GM19240 (cell line): ENCODE data around the gene POU2AF1.

Experiments
- DNase-seq: peaks from one replicate; pipeline ENCODE4 v3.0.0; 2011; ENCODE audit warnings: low spot score; ENCODE audit not compliant: insufficient read length

The POU2AF1 gene

GRCh38 chr11:111361052-111361801 is 17.8 kb downstream of the POU2AF1 start:
- DNase-seq, result no peak

DNA sequence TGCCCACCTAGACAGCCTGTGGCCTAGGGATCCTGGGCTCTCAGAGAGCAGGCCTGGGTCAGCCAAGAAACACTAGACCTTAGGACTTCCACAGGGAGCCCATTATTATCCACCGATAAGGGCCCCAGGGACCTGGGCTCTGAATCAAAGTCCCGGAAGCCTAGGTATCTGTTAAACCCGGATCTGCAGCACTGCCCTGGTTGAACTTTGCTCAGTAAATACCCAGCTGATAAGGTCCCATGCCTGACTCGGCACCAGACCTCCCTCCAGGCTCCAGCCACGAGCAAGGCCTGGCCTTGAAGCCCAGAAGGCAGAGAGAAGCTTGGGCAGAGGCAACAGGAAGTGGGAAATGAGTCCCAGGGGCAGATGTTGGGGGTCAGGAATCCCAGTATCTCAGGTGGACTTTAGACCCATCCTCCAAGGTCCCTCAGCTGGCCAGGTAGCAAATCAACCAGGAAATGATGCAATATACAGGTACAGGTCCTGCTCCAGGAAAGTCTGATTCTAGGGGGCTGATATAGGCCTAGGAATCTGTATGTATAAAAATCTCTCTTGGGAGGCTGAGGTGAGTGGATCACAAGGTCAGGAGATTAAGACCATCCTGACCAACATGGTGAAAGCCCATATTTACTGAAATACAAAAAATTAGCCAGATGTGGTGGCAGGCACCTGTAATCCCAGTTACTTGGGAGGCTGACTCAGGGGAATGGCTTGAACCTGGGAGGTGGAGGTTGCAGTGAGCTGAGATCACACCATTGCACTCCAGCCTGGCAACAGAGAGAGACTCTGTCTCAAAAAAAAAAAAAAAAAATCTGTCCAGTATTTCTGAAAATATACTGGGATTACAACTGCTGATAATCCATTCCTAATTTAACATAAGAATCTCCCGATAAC is 18.7 kb downstream of the POU2AF1 start:
- no peak for DNase-seq

DNA sequence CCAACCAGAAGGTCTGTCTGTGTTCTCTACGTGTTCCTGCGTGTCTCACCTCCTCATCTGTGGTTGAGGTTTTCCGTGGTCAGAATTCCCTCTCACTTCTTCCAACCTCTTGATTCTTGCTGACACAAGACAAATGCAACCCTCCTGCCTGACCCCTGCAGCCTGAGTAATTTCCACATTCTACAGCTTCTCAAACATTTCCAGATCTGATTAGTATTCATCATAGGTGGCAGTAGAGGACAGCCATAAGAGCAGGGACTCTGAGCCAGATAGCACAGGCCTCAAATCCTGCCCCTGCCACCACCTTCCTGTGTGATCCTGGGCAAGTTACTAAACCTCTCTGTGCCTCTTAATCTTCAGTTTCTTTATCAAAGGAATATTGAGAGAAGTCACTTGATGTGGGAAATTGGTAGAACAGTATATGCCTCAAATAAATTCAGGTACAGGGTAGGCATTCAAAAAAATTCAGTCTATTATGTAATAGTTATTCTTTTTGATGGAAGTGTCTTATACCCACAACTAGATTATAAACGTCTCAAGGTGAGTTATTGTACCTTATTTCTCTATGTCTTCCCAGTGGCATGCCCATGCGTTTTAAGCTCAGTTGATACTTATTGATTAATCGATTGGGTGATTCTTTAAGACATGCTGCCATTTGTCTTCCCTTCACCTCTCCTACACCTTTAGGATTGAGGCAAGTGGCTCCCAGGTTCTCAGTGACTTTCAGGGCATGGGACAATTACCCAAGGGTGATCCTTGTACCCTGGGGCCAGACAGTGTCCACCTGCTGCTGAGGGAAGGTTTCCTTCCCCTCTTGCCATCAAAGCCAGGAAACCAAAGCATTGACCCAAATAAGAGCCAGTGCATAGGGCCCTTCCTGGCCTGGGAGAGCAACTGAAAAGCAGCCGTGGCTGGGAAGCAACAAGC is 19.6 kb downstream of the POU2AF1 start:
- DNase-seq, result no peak

DNA sequence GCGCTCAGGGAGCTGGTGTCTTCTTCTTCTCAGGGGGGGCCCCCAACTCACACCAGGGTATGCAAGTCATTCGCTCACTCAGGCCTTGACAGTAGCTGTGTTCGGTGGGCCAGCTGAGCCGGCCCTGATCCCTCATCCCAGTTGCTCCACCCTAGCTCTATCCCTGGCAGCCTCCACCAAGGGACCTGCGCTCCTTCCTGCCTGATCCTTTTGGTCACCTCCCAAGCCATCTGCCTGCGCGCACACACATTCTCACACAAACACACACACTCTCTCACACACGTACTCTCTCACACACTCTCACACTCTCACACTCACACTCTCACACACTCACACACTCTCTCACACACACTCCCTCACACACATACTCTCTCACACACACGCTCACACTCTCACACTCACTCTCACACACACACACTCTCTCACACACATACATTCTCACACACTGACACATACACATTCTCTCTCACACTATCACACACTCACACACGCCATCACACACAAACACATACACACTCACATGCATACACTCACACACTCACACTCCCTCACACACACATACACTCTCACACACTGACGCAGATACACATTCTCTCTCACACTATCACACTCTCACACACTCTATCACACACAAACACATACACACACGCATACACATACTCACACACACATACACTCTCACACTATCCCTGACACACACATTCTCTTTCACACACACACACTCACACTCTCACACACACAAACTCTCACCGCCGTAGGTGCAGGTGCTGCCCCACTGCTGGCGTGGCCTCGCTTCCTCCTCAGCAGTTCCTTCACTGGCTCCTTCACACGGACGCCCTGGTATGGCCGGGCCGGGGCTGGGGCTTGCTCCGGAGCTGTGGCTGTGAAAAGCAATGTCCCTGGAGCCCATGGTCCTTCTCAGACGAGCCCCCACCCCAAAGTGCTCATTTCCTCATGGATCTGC is 20.8 kb downstream of the POU2AF1 start:
- no peak for DNase-seq

DNA sequence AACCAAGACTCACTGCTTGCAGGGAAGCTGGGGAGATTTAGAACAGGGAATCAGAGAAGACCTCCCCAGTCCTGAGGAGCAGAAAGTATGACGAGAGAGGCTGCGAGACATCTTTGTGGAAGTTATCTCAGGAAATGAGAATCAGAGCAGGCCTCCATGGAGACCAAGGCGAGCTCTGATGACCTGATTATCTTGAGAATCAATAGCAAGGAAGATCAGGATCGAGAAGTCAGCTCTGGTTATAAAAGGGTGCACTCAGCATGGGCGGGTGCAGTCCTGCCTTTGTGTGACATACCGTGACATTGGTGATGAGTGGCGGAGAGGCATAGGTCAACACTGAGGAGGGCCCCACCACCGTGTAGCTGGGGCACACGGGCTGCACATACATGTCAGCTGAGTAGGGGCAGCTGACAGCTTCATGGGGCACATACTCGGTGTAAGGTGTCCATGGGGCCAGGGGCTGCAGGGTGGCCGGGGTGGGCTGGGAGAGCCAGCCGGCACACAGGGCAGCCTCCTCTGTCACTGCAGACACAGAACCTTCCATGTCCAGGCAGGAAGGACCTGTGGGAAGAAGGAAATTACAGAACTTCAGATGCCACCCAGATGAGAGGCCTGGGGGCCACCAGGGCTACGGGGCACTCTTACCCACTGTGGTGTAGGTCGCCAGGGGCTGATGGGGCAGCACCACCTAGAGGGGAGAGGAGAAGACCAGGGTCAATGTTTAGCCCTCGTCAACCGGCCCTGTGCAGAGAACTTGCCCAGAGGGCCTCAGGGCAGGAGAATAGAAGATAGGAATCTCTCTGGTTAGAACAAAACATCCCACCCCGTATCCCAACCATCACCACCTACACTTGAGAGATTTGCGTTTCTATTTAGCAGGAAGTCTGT is 21.7 kb downstream of the POU2AF1 start:
- no peak for DNase-seq

GRCh38 chr11:111356660-111357048 is 22.4 kb downstream of the POU2AF1 start:
- no peak for DNase-seq

DNA sequence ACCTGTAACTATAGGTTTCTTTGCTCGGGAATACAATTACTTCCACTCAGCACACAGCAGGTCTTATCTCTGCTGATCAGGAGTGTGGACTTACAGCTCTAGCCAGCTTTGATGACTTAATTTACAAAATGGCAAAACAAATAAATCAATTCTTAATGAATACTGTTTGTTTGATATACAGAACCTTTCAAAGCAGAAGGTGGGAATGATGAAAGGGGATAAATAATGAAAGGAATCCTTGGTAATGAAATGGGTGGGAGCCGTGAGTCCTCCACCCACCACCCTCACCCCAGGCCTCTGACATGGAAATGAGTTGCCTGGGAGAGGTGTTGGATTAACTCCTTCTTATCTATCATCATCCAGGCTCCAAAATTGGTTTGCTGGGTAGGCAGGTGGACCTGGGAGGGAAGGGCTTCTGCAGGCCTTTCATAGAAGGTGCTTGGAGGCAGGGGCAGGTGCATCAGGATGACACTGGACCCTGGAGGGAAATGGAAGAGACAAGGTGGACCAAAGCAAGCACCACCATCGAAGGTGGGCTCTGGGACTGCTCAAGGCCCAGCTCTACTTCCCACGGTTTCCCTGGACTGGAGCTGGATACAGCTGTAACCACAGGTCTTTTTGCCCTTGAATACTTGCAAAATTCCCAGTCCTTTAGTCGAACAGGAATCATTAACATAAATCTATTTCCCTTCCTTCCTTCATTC is 23.0 kb downstream of the POU2AF1 start:
- no peak for DNase-seq

- no peak for DNase-seq
These were observed 24.0 kb downstream of the POU2AF1 start for GRCh38 chr11:111355101-111355500.

DNA sequence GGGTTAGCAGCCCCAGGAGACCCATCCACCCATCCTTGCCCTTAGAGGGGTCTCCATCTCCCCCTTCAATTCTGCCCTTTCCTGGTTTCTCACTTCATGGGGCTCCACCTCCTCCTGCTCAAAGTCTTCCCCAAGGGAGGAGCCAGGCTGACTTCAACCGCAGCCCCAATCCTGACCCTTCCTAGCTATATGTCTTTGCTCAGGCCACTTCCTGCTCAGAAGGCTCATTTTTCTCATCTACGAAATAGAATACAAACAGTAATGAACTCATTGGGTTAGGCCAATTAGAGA is 24.5 kb downstream of the POU2AF1 start:
- DNase-seq, result no peak

GRCh38 chr11:111353776-111354600 is 25.1 kb downstream of the POU2AF1 start:
- DNase-seq, result no peak

GRCh38 chr11:111352935-111353710 is 26.0 kb downstream of the POU2AF1 start:
- DNase-seq, result no peak

GRCh38 chr11:111352231-111352746 is 26.8 kb downstream of the POU2AF1 start:
- no peak for DNase-seq

- no peak for DNase-seq
These were observed 27.6 kb downstream of the POU2AF1 start for GRCh38 chr11:111351374-111352055.

DNA sequence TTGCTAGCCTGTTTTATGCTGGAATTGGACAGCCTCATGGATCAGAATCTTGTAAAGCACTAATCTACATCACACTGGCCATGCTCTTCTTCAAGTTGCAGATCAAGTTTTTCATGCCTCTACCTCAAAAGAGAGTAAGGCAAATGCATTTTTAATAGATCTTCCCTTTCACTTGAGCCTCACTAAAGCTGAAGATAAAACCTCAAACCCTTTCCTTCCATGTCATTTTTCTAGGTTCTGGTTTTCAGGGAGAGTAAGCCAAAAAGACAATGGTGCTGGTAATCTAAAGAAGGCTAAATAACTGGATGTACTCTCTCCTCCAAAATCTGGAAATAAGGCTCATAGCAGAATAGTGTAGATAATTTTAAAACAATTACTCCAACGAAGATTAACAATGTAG is 28.3 kb downstream of the POU2AF1 start:
- DNase-seq, result no peak

- no peak for DNase-seq
These were observed 29.8 kb downstream of the POU2AF1 start for GRCh38 chr11:111349191-111349695.

GRCh38 chr11:111348147-111348546 is 30.9 kb downstream of the POU2AF1 start:
- DNase-seq, result no peak
